ENCODE measurements around the gene ATP6V1C2.

The ATP6V1C2 gene

GRCh38 chr2:10764096-10764785 lies 42.8 kb downstream of the ATP6V1C2 start:
- TF ChIP-seq ZIC2 (tag by site-specific recombination; IDR thresholded peaks at IDR 0.05) (peak; percentile 7; the same call in 1 of the 2 replicates), ZNF785 (tag by site-specific recombination; IDR thresholded peaks at IDR 0.05) (no peak), KLF10 (tag by site-specific recombination; IDR thresholded peaks at IDR 0.05) (no peak), ZNF394 (tag by site-specific recombination; IDR thresholded peaks at IDR 0.05; ENCODE audit: borderline replicate concordance) (no peak), ZNF423 (tag by site-specific recombination; IDR thresholded peaks at IDR 0.05) (no peak), ZNF555 (tag by site-specific recombination; conservative IDR thresholded peaks at IDR 0.05) (no peak)
- H3K4me1 ChIP-seq (ENCODE audit: control insufficient read depth, insufficient read depth, low read length): no peaks in the 10 kb centered on the region
- POLR2A ChIA-PET: no interaction called here
- no peak overlapping the region for H3K27ac ChIP-seq (ENCODE audit: extremely low read depth, low read depth, low read length)
- no peaks in the 10 kb centered on the region for H3K9me3 ChIP-seq (ENCODE audit: control insufficient read depth, insufficient read depth, low read depth, low read length)
- no peaks in the 10 kb centered on the region for H3K36me3 ChIP-seq (ENCODE audit: control insufficient read depth in 2 of 2, insufficient read depth in 1 of 2, low read length in 2 of 2)
- CTCF ChIA-PET: no interaction called here
- H3K4me3 ChIP-seq (ENCODE audit: low read depth, low read length): no peak overlapping the region

GRCh38 chr2:10764896-10765295 lies 43.5 kb downstream of the ATP6V1C2 start:
- Histone ChIP-seq H3K4me1 (ENCODE audit: control insufficient read depth, insufficient read depth, low read length) (no peaks in the 10 kb centered on the region), H3K4me3 (ENCODE audit: low read depth, low read length) (no peak overlapping the region), H3K36me3 (ENCODE audit: control insufficient read depth in 2 of 2, insufficient read depth in 1 of 2, low read length in 2 of 2) (no peaks in the 10 kb centered on the region), H3K27ac (ENCODE audit: extremely low read depth, low read depth, low read length) (no peak overlapping the region), H3K9me3 (ENCODE audit: control insufficient read depth, insufficient read depth, low read depth, low read length) (no peaks in the 10 kb centered on the region)
- CTCF ChIA-PET: interaction anchor here (0.6 to 0.7 kb wide), 2 partner anchors 17 to 26 kb away, joined by 4 to 5 read pairs; no protein-coding TSS in a partner anchor
- POLR2A ChIA-PET: no interaction called here
- TF ChIP-seq, protein P1, sequence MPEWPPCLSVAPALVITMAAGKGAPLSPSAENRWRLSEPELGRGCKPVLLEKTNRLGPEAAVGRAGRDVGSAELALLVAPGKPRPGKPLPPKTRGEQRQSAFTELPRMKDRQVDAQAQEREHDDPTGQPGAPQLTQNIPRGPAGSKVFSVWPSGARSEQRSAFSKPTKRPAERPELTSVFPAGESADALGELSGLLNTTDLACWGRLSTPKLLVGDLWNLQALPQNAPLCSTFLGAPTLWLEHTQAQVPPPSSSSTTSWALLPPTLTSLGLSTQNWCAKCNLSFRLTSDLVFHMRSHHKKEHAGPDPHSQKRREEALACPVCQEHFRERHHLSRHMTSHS (tag by site-specific recombination; IDR thresholded peaks at IDR 0.05): no peak
- TF ChIP-seq, protein P2, sequence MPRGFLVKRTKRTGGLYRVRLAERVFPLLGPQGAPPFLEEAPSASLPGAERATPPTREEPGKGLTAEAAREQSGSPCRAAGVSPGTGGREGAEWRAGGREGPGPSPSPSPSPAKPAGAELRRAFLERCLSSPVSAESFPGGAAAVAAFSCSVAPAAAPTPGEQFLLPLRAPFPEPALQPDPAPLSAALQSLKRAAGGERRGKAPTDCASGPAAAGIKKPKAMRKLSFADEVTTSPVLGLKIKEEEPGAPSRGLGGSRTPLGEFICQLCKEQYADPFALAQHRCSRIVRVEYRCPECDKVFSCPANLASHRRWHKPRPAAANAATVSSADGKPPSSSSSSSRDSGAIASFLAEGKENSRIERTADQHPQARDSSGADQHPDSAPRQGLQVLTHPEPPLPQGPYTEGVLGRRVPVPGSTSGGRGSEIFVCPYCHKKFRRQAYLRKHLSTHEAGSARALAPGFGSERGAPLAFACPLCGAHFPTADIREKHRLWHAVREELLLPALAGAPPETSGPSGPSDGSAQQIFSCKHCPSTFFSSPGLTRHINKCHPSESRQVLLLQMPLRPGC (tag by site-specific recombination; IDR thresholded peaks at IDR 0.05): no peak
- no peak for TF ChIP-seq ZNF513 (tag by site-specific recombination; IDR thresholded peaks at IDR 0.05)
- TF ChIP-seq ZNF2 (tag by site-specific recombination; IDR thresholded peaks at IDR 0.05): no peak
- TF ChIP-seq ZNF239 (tag by site-specific recombination; IDR thresholded peaks at IDR 0.05): no peak
- no peak for TF ChIP-seq ZNF214 (tag by site-specific recombination; IDR thresholded peaks at IDR 0.05; ENCODE audit: borderline replicate concordance)
- TF ChIP-seq ZNF350 (tag by site-specific recombination; IDR thresholded peaks at IDR 0.05): no peak
- TF ChIP-seq ZNF555 (tag by site-specific recombination; conservative IDR thresholded peaks at IDR 0.05): no peak
- no peak for TF ChIP-seq ZNF548 (tag by site-specific recombination; IDR thresholded peaks at IDR 0.05)
- no peak for TF ChIP-seq ZNF843 (tag by site-specific recombination; IDR thresholded peaks at IDR 0.05)
- no peak for TF ChIP-seq ELK4 (IDR thresholded peaks at IDR 0.05; ENCODE audit: borderline replicate concordance, low read depth, low read length)
- TF ChIP-seq, protein P3, sequence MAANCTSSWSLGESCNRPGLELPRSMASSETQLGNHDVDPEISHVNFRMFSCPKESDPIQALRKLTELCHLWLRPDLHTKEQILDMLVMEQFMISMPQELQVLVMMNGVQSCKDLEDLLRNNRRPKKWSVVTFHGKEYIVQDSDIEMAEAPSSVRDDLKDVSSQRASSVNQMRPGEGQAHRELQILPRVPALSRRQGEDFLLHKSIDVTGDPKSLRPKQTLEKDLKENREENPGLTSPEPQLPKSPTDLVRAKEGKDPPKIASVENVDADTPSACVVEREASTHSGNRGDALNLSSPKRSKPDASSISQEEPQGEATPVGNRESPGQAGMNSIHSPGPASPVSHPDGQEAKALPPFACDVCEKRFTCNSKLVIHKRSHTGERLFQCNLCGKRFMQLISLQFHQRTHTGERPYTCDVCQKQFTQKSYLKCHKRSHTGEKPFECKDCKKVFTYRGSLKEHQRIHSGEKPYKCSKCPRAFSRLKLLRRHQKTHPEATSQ (tag by site-specific recombination; IDR thresholded peaks at IDR 0.05): no peak
- TF ChIP-seq ZNF155 (tag by site-specific recombination; IDR thresholded peaks at IDR 0.05): no peak
- no peak for TF ChIP-seq ZNF184 (tag by site-specific recombination; IDR thresholded peaks at IDR 0.05)
- no peak for TF ChIP-seq ZBTB8A (tag by site-specific recombination; IDR thresholded peaks at IDR 0.05)
- TF ChIP-seq SETDB1 (IDR thresholded peaks at IDR 0.05; ENCODE audit: insufficient read length, low read length): no peak

Measured in HEK293 (cell line).